ENCODE results near the gene TCF19.

The TCF19 gene

GRCh38 chr6:31144970-31145340 is 13.4 kb upstream of the TCF19 start:
- in situ Hi-C loops (cut with MboI; ENCODE audit: low sequenced_read_pairs, unreplicated experiment), result no loop called here
- TF ChIP-seq, protein P1, sequence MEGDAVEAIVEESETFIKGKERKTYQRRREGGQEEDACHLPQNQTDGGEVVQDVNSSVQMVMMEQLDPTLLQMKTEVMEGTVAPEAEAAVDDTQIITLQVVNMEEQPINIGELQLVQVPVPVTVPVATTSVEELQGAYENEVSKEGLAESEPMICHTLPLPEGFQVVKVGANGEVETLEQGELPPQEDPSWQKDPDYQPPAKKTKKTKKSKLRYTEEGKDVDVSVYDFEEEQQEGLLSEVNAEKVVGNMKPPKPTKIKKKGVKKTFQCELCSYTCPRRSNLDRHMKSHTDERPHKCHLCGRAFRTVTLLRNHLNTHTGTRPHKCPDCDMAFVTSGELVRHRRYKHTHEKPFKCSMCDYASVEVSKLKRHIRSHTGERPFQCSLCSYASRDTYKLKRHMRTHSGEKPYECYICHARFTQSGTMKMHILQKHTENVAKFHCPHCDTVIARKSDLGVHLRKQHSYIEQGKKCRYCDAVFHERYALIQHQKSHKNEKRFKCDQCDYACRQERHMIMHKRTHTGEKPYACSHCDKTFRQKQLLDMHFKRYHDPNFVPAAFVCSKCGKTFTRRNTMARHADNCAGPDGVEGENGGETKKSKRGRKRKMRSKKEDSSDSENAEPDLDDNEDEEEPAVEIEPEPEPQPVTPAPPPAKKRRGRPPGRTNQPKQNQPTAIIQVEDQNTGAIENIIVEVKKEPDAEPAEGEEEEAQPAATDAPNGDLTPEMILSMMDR (IDR thresholded peaks at IDR 0.05; ENCODE audit: borderline replicate concordance, control extremely low read depth, extremely low read depth, insufficient read depth, missing control alignments), result no peak
- no peak for DNase-seq (ENCODE audit: low spot score)

- no peak for DNase-seq (ENCODE audit: low spot score)
- TF ChIP-seq, protein P1 (IDR thresholded peaks at IDR 0.05; ENCODE audit: borderline replicate concordance, control extremely low read depth, extremely low read depth, insufficient read depth, missing control alignments), result no peak
- in situ Hi-C loops (cut with MboI; ENCODE audit: low sequenced_read_pairs, unreplicated experiment), result no loop called here
These were observed 13.0 kb upstream of the TCF19 start for GRCh38 chr6:31145386-31145785.

DNA sequence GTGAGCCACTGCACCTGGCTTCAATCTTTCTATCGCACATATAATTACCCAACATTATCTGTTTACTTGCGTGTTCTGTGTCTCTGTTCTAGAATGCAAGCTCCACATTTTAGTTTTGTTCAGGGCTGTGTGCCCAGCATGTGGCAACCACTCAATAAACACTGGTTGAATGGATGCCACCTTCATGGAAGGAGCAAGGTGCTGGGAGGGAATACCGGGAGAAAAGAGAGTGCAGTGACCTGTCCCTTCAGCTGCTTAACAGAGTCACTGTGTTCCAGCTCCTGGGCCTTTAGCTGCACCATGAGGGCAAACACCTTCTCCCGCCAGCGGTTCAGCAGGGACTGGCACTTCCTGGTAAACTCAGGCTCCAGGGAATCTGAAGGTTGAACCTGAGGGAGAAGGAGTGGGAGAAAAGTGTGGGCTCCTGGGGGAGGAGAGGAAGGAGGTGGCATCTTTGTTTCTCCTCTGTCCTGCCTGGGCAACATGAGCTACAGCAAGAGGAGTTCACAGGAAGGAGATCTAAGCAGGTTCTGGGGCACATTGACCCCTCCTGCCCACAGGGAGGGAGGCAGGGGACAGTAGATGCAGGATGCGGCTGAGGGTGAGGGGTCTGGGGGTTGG is 8.5 kb upstream of the TCF19 start:
- in situ Hi-C loops (cut with MboI; ENCODE audit: low sequenced_read_pairs, unreplicated experiment), result no loop called here
- TF ChIP-seq, protein P1 (IDR thresholded peaks at IDR 0.05; ENCODE audit: borderline replicate concordance, control extremely low read depth, extremely low read depth, insufficient read depth, missing control alignments), result no peak
- no peak for DNase-seq (ENCODE audit: low spot score)

GRCh38 chr6:31152781-31153180 is 5.6 kb upstream of the TCF19 start:
- TF ChIP-seq, protein P1 (IDR thresholded peaks at IDR 0.05; ENCODE audit: borderline replicate concordance, control extremely low read depth, extremely low read depth, insufficient read depth, missing control alignments), result no peak
- in situ Hi-C loops (cut with MboI; ENCODE audit: low sequenced_read_pairs, unreplicated experiment), result no loop called here
- no peak for DNase-seq (ENCODE audit: low spot score)

DNA sequence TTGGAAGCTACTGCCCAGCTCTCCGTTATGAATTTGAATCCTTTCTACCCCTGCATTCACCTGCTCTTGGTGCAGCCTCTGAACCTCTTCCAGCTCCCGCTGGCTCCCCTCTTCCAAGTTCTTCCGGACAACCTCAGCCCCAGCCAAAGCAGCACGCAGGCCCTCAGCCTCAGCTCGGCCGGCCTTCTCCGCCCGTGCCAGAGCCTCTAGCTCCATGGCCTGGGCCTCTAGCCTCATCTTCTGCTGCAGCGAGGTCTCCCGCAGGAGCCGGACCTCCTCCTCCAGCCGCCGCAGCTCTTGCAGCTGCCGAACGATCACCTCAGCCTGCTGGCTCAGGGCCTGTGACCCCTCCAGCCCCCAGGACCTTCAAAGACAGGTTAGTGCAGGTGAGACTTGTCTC is 4.0 kb upstream of the TCF19 start:
- in situ Hi-C loops (cut with MboI; ENCODE audit: low sequenced_read_pairs, unreplicated experiment), result no loop called here
- TF ChIP-seq, protein P1 (IDR thresholded peaks at IDR 0.05; ENCODE audit: borderline replicate concordance, control extremely low read depth, extremely low read depth, insufficient read depth, missing control alignments), result no peak
- DNase-seq (ENCODE audit: low spot score), result no peak

- in situ Hi-C loops (cut with MboI; ENCODE audit: low sequenced_read_pairs, unreplicated experiment), result no loop called here
- DNase-seq (ENCODE audit: low spot score), result no peak
- TF ChIP-seq, protein P1 (IDR thresholded peaks at IDR 0.05; ENCODE audit: borderline replicate concordance, control extremely low read depth, extremely low read depth, insufficient read depth, missing control alignments), result no peak
These were observed 1.7 kb upstream of the TCF19 start for GRCh38 chr6:31156641-31157040.

Data from GM13976 (cell line).